Measurements from ENCODE around the gene HADHB. TPM values are rescaled to one million over a fixed set of nuclear protein-coding genes. Genes with fewer than 3 reads are reported as not detected.

HADHB gene
- total and polyA plus RNA-seq, 2 of the 13 experiments (the other 11 are each of a cell fraction or from before 2014, with no cell fraction given): 112 to 238 TPM

DNA sequence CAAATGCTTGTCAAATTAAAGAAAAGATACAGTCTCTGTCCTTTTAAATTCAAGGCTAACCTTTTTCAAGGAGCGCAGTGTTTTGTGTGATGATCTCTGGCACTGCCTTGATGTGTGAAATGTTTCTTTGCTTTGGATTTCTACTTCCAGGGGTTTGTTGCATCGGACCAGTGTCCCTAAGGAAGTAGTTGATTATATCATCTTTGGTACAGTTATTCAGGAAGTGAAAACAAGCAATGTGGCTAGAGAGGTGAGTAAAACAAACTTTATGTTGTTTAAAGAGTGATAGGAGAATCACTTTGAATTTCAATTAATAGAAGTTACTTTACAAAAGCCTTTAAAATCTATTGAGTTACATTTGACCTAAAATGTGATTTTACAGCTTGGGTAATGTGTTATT, 28.8 kb downstream of the HADHB start:
- no peak for ATAC-seq
- ChIA-PET POLR2A (interaction anchor here (1.3 to 2.5 kb wide), 2 partner anchors 22 to 28 kb away, joined by 3 to 33 read pairs; partner anchors contain the start of genes HADHA and HADHB), CTCF (ENCODE audit: low intra/inter-chr PET ratio, low total read pairs) (no interaction called here)
- intact Hi-C loops (cut with micrococcal nuclease; ENCODE audit: unreplicated experiment) (no loop called here), in situ Hi-C loops (cut with HindIII; ENCODE audit: extremely low pct_ligation_motif_present, low pct_unique_long_range_greater_than_20kb) (no loop called here)
- no peak overlapping the region for H2AFZ ChIP-seq (ENCODE audit: low read length)
- H3K79me2 ChIP-seq (ENCODE audit: insufficient read depth, low read length): no peaks in the 10 kb centered on the region
- H3K27ac ChIP-seq (ENCODE audit: extremely low read length, insufficient read depth, low read length): peak overlapping the region; percentile 29
- H3K4me1 ChIP-seq (ENCODE audit: insufficient read depth, low read length): peaks cover 14% of the 10 kb centered on the region
- FAIRE-seq: no peak
- H3K4me3 ChIP-seq (replicated peaks in 1 of 3; ENCODE audit: insufficient read depth in 1 of 3, low read depth in 2 of 3, low read length in 3 of 3): no peak overlapping the region
- H3K4me2 ChIP-seq (ENCODE audit: low read depth, low read length): no peak overlapping the region
- DNase-seq (ENCODE audit: low spot score): peak; percentile 16
- WGBS (ENCODE audit: low lambda C conversion rate): 78% methylated on average over 2 of the region's 2 CpGs
- H3K36me3 ChIP-seq (replicated peaks in 1 of 2; ENCODE audit: control insufficient read depth in 1 of 2, insufficient read depth in 2 of 2, low read length in 2 of 2): peaks cover 23 to 49% of the 10 kb centered on the region in 2 experiments
- BruUV-seq (replicated peaks): no TSS peak
- H3K9me3 ChIP-seq (ENCODE audit: low read length): no peaks in the 10 kb centered on the region
- no peaks in the 10 kb centered on the region for H4K20me1 ChIP-seq (ENCODE audit: insufficient read depth, low read length)
- H3K27me3 ChIP-seq (ENCODE audit: control insufficient read depth in 1 of 2, insufficient read depth in 2 of 2, low read length in 2 of 2): no peaks in the 10 kb centered on the region
- H3K9ac ChIP-seq (ENCODE audit: insufficient read depth, low read depth, low read length): no peak overlapping the region
- TF ChIP-seq KLF12 (CRISPR knock-in tag; IDR thresholded peaks at IDR 0.05; ENCODE audit: borderline replicate concordance): no peak
- TF ChIP-seq DNMT3B (CRISPR knock-in tag; conservative IDR thresholded peaks at IDR 0.05): 0 out of 2 replicates have a peak, but pooled peaks have one; percentile 43
- TF ChIP-seq HMG20A (CRISPR knock-in tag; IDR thresholded peaks at IDR 0.05; ENCODE audit: borderline replicate concordance): peak; percentile 13; the same call in 1 of the 2 replicates
- TF ChIP-seq, protein P1, sequence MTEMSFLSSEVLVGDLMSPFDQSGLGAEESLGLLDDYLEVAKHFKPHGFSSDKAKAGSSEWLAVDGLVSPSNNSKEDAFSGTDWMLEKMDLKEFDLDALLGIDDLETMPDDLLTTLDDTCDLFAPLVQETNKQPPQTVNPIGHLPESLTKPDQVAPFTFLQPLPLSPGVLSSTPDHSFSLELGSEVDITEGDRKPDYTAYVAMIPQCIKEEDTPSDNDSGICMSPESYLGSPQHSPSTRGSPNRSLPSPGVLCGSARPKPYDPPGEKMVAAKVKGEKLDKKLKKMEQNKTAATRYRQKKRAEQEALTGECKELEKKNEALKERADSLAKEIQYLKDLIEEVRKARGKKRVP (CRISPR knock-in tag; IDR thresholded peaks at IDR 0.05): peak in 1 of 2 experiments; percentile 98; a peak in 2 of 4 replicates
- TF ChIP-seq EP300 (IDR thresholded peaks at IDR 0.05; ENCODE audit: low read depth in 2 of 2, low read length in 2 of 2): peak in 1 of 2 experiments; percentile 41; a peak in 1 of 4 replicates
- 0 out of 2 replicates have a peak, but pooled peaks have one; percentile 42 for TF ChIP-seq EP300 (CRISPR knock-in tag; IDR thresholded peaks at IDR 0.05; ENCODE audit: borderline replicate concordance)
- no peak for TF ChIP-seq ZNF350 (CRISPR knock-in tag; IDR thresholded peaks at IDR 0.05; ENCODE audit: borderline replicate concordance, low read depth)
- TF ChIP-seq NR2C2 (CRISPR knock-in tag; IDR thresholded peaks at IDR 0.05; ENCODE audit: borderline replicate concordance): 0 out of 2 replicates have a peak, but pooled peaks have one; percentile 17
- TF ChIP-seq ELF3 (CRISPR knock-in tag; IDR thresholded peaks at IDR 0.05): peak; percentile 33; the same call in 1 of the 2 replicates
- TF ChIP-seq FOXA1 (IDR thresholded peaks at IDR 0.05): no peak
- peak; percentile 49; the same call in 1 of the 2 replicates for TF ChIP-seq FOXA1 (CRISPR knock-in tag; IDR thresholded peaks at IDR 0.05)
- TF ChIP-seq BCL6 (CRISPR knock-in tag; IDR thresholded peaks at IDR 0.05): peak; percentile 58; the same call in 1 of the 2 replicates
- TF ChIP-seq CEBPG (CRISPR knock-in tag; IDR thresholded peaks at IDR 0.05): peak; percentile 71
- TF ChIP-seq HOXD1 (CRISPR knock-in tag; IDR thresholded peaks at IDR 0.05): no peak
- peak; percentile 59 for TF ChIP-seq GATAD2A (CRISPR knock-in tag; IDR thresholded peaks at IDR 0.05)
- no peak for TF ChIP-seq ASH2L (IDR thresholded peaks at IDR 0.05; ENCODE audit: insufficient read length, low read depth, low read length)
- TF ChIP-seq, protein P2, sequence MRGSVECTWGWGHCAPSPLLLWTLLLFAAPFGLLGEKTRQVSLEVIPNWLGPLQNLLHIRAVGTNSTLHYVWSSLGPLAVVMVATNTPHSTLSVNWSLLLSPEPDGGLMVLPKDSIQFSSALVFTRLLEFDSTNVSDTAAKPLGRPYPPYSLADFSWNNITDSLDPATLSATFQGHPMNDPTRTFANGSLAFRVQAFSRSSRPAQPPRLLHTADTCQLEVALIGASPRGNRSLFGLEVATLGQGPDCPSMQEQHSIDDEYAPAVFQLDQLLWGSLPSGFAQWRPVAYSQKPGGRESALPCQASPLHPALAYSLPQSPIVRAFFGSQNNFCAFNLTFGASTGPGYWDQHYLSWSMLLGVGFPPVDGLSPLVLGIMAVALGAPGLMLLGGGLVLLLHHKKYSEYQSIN (CRISPR knock-in tag; IDR thresholded peaks at IDR 0.05; ENCODE audit: borderline replicate concordance): no peak
- TF ChIP-seq CEBPB (IDR thresholded peaks at IDR 0.05; ENCODE audit: borderline replicate concordance, low read depth, low read length): 0 out of 2 replicates have a peak, but pooled peaks have one; percentile 4
- peak; percentile 15; the same call in 1 of the 2 replicates for TF ChIP-seq ZNF24 (IDR thresholded peaks at IDR 0.05)
- TF ChIP-seq EHMT2 (IDR thresholded peaks at IDR 0.05; ENCODE audit: borderline replicate concordance, low read depth, low read length): no peak
- no peak for TF ChIP-seq SKI (IDR thresholded peaks at IDR 0.05; ENCODE audit: partially characterized antibody)
- TF ChIP-seq RAD21 (CRISPR knock-in tag; IDR thresholded peaks at IDR 0.05): no peak
- TF ChIP-seq, protein P3, sequence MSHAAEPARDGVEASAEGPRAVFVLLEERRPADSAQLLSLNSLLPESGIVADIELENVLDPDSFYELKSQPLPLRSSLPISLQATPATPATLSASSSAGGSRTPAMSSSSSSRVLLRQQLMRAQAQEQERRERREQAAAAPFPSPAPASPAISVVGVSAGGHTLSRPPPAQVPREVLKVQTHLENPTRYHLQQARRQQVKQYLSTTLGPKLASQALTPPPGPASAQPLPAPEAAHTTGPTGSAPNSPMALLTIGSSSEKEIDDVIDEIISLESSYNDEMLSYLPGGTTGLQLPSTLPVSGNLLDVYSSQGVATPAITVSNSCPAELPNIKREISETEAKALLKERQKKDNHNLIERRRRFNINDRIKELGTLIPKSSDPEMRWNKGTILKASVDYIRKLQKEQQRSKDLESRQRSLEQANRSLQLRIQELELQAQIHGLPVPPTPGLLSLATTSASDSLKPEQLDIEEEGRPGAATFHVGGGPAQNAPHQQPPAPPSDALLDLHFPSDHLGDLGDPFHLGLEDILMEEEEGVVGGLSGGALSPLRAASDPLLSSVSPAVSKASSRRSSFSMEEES (CRISPR knock-in tag; IDR thresholded peaks at IDR 0.05): no peak
- TF ChIP-seq ZNF124 (CRISPR knock-in tag; IDR thresholded peaks at IDR 0.05): no peak
- TF ChIP-seq ZNF550 (CRISPR knock-in tag; IDR thresholded peaks at IDR 0.05; ENCODE audit: borderline replicate concordance): no peak
